H9 (cell line): Measurements from ENCODE around the gene KLC4. TPM values are rescaled to one million over a fixed set of nuclear protein-coding genes. Genes with fewer than 3 reads are reported as not detected.

Experiments
- DNase-seq: peaks from one replicate; pipeline ENCODE4 v3.0.0-alpha.2; 2017
- H2AFZ ChIP-seq: one replicate; pipeline ENCODE4 v1.6.1; 2013; ENCODE audit warnings: mild to moderate bottlenecking, low read length, control low read depth, moderate library complexity
- H2AK5ac ChIP-seq: 2 replicates; pipeline ENCODE4 v1.6.1; 2013; ENCODE audit warnings: low read length, control low read depth, mixed read lengths; ENCODE audit not compliant: insufficient read length
- H2BK120ac ChIP-seq: one replicate; pipeline ENCODE4 v1.6.1; 2013; ENCODE audit warnings: low read depth, mild to moderate bottlenecking, low read length, control low read depth, inconsistent platforms; ENCODE audit not compliant: poor library complexity, severe bottlenecking
- H2BK12ac ChIP-seq: 2 replicates; pipeline ENCODE4 v1.6.1; 2013; ENCODE audit warnings: low read length, control low read depth, mixed read lengths, low read depth; ENCODE audit not compliant: insufficient read length
- H2BK15ac ChIP-seq: 2 replicates; pipeline ENCODE4 v1.6.1; 2013; ENCODE audit warnings: low read depth, low read length, control low read depth
- H2BK20ac ChIP-seq: one replicate; pipeline ENCODE4 v1.6.1; 2013; ENCODE audit warnings: low read depth, mild to moderate bottlenecking, low read length, control low read depth, inconsistent platforms; ENCODE audit not compliant: poor library complexity, severe bottlenecking
- H2BK5ac ChIP-seq: 2 replicates; pipeline ENCODE4 v1.6.1; 2013; ENCODE audit warnings: low read length, control low read depth, mixed read lengths; ENCODE audit not compliant: insufficient read length
- H3K14ac ChIP-seq: 2 replicates; pipeline ENCODE4 v1.6.1; 2013; ENCODE audit warnings: low read length, control low read depth; ENCODE audit not compliant: insufficient read depth
- H3K18ac ChIP-seq: 2 replicates; pipeline ENCODE4 v1.6.1; 2013; ENCODE audit warnings: low read depth, mild to moderate bottlenecking, mixed read lengths, low read length, control low read depth; ENCODE audit not compliant: insufficient read length
- H3K23ac ChIP-seq: 2 replicates; pipeline ENCODE4 v1.6.1; 2013; ENCODE audit warnings: low read length, control low read depth, mixed read lengths, low read depth; ENCODE audit not compliant: insufficient read length
- H3K23me2 ChIP-seq: 2 replicates; pipeline ENCODE4 v1.6.1; 2013; ENCODE audit warnings: low read depth, mild to moderate bottlenecking, mixed read lengths, low read length, control low read depth; ENCODE audit not compliant: insufficient read length, poor library complexity, severe bottlenecking
- H3K27ac ChIP-seq: 2 replicates; pipeline ENCODE4 v1.5.1; 2013; ENCODE audit warnings: low read length, control low read depth, mixed read lengths, low read depth; ENCODE audit not compliant: insufficient read length
- H3K27me3 ChIP-seq: 2 replicates; pipeline ENCODE4 v1.6.1; 2013; ENCODE audit warnings: low read length, control low read depth, inconsistent platforms; ENCODE audit not compliant: insufficient read depth
- H3K4ac ChIP-seq: 2 replicates; pipeline ENCODE4 v1.6.1; 2013; ENCODE audit warnings: low read depth, mild to moderate bottlenecking, control low read depth, inconsistent platforms, low read length, moderate library complexity
- H3K4me1 ChIP-seq: 2 replicates; pipeline ENCODE4 v1.6.1; 2013; ENCODE audit warnings: low read length, control low read depth, inconsistent platforms; ENCODE audit not compliant: insufficient read depth
- H3K4me2 ChIP-seq: 2 replicates; pipeline ENCODE4 v1.6.1; 2013; ENCODE audit warnings: low read length, control low read depth, mixed read lengths; ENCODE audit not compliant: insufficient read length, insufficient read depth
- H3K56ac ChIP-seq: 2 replicates; pipeline ENCODE4 v1.6.1; 2013; ENCODE audit warnings: low read depth, mild to moderate bottlenecking, mixed read lengths, low read length, control low read depth; ENCODE audit not compliant: insufficient read length
- H3K79me1 ChIP-seq: 2 replicates; pipeline ENCODE4 v1.6.1; 2013; ENCODE audit warnings: low read depth, mild to moderate bottlenecking, moderate library complexity, low read length, control low read depth, inconsistent platforms; ENCODE audit not compliant: insufficient read depth, poor library complexity, severe bottlenecking
- H3K79me2 ChIP-seq: 2 replicates; pipeline ENCODE4 v1.6.1; 2013; ENCODE audit warnings: low read length, control low read depth, inconsistent platforms; ENCODE audit not compliant: insufficient read depth
- H3K9ac ChIP-seq: 2 replicates; pipeline ENCODE4 v1.6.1; 2013; ENCODE audit warnings: low read length, control low read depth, mixed read lengths; ENCODE audit not compliant: insufficient read length; ENCODE audit errors: extremely low read depth
- H3K9me3 ChIP-seq: one replicate; pipeline ENCODE4 v1.6.1; 2013; ENCODE audit warnings: low read depth, low read length, inconsistent platforms; ENCODE audit not compliant: control insufficient read depth
- H3T11ph ChIP-seq: one replicate; pipeline ENCODE4 v1.6.1; 2013; ENCODE audit warnings: mild to moderate bottlenecking, low read length, control low read depth, inconsistent platforms
- H4K20me1 ChIP-seq: one replicate; pipeline ENCODE4 v1.6.1; 2013; ENCODE audit not compliant: control insufficient read depth, insufficient read length, insufficient read depth
- H4K5ac ChIP-seq: 2 replicates; pipeline ENCODE4 v1.6.1; 2013; ENCODE audit warnings: low read depth, mild to moderate bottlenecking, mixed read lengths, low read length, control low read depth; ENCODE audit not compliant: insufficient read length
- H4K8ac ChIP-seq: replicated peaks from 2 replicates; pipeline ENCODE4 v1.6.1; 2013; ENCODE audit warnings: low read length, control low read depth, mixed read lengths, low read depth; ENCODE audit not compliant: insufficient read length
- H4K91ac ChIP-seq: 2 replicates; pipeline ENCODE4 v1.6.1; 2013; ENCODE audit warnings: low read depth, mild to moderate bottlenecking, moderate library complexity, mixed read lengths, low read length, control low read depth; ENCODE audit not compliant: insufficient read length
- H3K27ac Mint-ChIP-seq, 3 experiments: 2 replicates in 2 of 3; 3 replicates in 1 of 3; pipeline ENCODE4 v1.8.0; 2020 to 2021; ENCODE audit warnings: mixed read lengths in 3 of 3, mild to moderate bottlenecking in 1 of 3, moderate library complexity in 1 of 3
- H3K27me3 Mint-ChIP-seq: 2 replicates; pipeline ENCODE4 v1.8.0; 2021; ENCODE audit warnings: low read depth, mild to moderate bottlenecking, moderate library complexity, mixed read lengths
- H3K36me3 Mint-ChIP-seq, 3 experiments: 2 replicates in 2 of 3; 3 replicates in 1 of 3; pipeline ENCODE4 v1.8.0; 2020 to 2021; ENCODE audit warnings: low read depth in 3 of 3, mixed read lengths in 3 of 3; ENCODE audit not compliant: insufficient read depth in 1 of 3
- H3K4me1 Mint-ChIP-seq, 2 experiments: 2 replicates each; pipeline ENCODE4 v1.8.0; 2020; ENCODE audit warnings: mixed read lengths in 2 of 2
- H3K4me3 Mint-ChIP-seq, 2 experiments: 2 replicates in 1 of 2; 3 replicates in 1 of 2; pipeline ENCODE4 v1.8.0; 2020 to 2021; ENCODE audit warnings: mild to moderate bottlenecking in 2 of 2, mixed read lengths in 2 of 2, moderate library complexity in 1 of 2
- H3K9me3 Mint-ChIP-seq, 2 experiments: 2 replicates in 1 of 2; 3 replicates in 1 of 2; pipeline ENCODE4 v1.8.0; 2020; ENCODE audit warnings: mild to moderate bottlenecking in 2 of 2, mixed read lengths in 2 of 2, moderate library complexity in 1 of 2
- CTCF ChIP-seq: fragments of 200-600 bp; sonication (generic); conservative IDR thresholded peaks from 3 replicates; pipeline ENCODE4 v1.8.0; 2021; ENCODE audit warnings: antibody characterized with exemption, mild to moderate bottlenecking
- WGBS: extraction: QIAGEN DNeasy Blood & Tissue Kit; methylation state at CpG from one replicate; pipeline ENCODE4 v1.1.7; 2013; ENCODE audit warnings: missing lambda C conversion rate, low lambda C conversion rate, mixed read lengths; ENCODE audit not compliant: insufficient read length; ENCODE audit errors: extremely low coverage; 5-methylcytosine and 5-hydroxymethylcytosine counted together
- total RNA-seq: library from RNA; stranded (reverse); gene quantifications from 2 replicates; pipeline ENCODE4 v1.2.1, GENCODE V29; 2021

KLC4 gene
- total RNA-seq, 1 experiment from 2014 or later = 29.7 TPM

DNA sequence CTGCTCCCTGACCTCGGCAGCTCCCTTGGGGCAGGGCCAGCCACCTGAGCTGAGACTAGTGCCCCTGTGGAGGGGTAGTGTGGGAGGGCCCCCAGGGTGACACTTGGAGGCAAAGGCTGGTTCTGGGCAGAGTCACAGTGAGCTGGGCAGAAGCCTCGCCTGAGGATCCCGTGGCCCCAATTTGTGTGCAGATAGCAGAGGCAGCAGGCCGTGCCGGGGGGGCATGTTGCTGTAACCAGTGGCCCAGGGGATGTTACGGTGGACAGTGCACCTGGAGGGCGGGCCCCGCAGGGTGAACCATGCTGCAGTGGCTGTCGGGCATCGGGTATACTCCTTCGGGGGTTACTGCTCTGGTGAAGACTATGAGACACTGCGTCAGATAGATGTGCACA is 42.5 kb upstream of the KLC4 start:
- Mint-ChIP-seq H3K36me3 (peaks cover 19 to 55% (median 53%) of the 10 kb centered on the region in 3 experiments), H3K27me3 (no peaks in the 10 kb centered on the region), H3K9me3 (no peaks in the 10 kb centered on the region; a peak in 1 of 5 replicates), H3K4me1 (peaks cover 21 to 41% of the 10 kb centered on the region in 2 experiments), H3K4me3 (no peak overlapping the region; a peak in 1 of 5 replicates), H3K27ac (no peak overlapping the region)
- H3K4ac ChIP-seq = no peak overlapping the region
- H3K23ac ChIP-seq = no peak overlapping the region
- H2BK20ac ChIP-seq = no peak overlapping the region
- no peak for DNase-seq
- H4K8ac ChIP-seq = no peak overlapping the region
- H2BK120ac ChIP-seq = no peak overlapping the region
- no peaks in the 10 kb centered on the region for H3K79me1 ChIP-seq
- H3T11ph ChIP-seq = no peak overlapping the region
- no peaks in the 10 kb centered on the region for H3K9me3 ChIP-seq
- no peak overlapping the region for H2BK12ac ChIP-seq
- H3K56ac ChIP-seq = no peak overlapping the region
- no peak overlapping the region for H3K27ac ChIP-seq
- no peak overlapping the region for H2AFZ ChIP-seq
- WGBS = no CpG with 5 or more reads among the region's 12 CpGs
- no peak overlapping the region for H3K4me2 ChIP-seq
- H3K23me2 ChIP-seq = peaks cover 11% of the 10 kb centered on the region
- no peak overlapping the region for H2BK15ac ChIP-seq
- H3K4me1 ChIP-seq = peaks cover 2% of the 10 kb centered on the region; the same call in 1 of the 2 replicates
- H3K79me2 ChIP-seq = peaks cover 9% of the 10 kb centered on the region; the same call in 1 of the 2 replicates
- no peak for TF ChIP-seq CTCF
- no peaks in the 10 kb centered on the region for H3K27me3 ChIP-seq
- H3K18ac ChIP-seq = no peak overlapping the region
- no peaks in the 10 kb centered on the region for H4K20me1 ChIP-seq
- no peak overlapping the region for H4K5ac ChIP-seq
- H4K91ac ChIP-seq = no peak overlapping the region
- H2BK5ac ChIP-seq = no peak overlapping the region
- H2AK5ac ChIP-seq = no peak overlapping the region
- no peak overlapping the region for H3K9ac ChIP-seq
- H3K14ac ChIP-seq = no peak overlapping the region
